Measurements from ENCODE around the gene NRN1. TPM values are rescaled to one million over a fixed set of nuclear protein-coding genes. Genes with fewer than 3 reads are reported as not detected.

Gene NRN1
- total and polyA plus RNA-seq, 10 of the 15 experiments (the other 5 are each of a cell fraction or from before 2014, with no cell fraction given), result 0.13 to 22.6 (median 0.23) TPM; not detected in 1

DNA sequence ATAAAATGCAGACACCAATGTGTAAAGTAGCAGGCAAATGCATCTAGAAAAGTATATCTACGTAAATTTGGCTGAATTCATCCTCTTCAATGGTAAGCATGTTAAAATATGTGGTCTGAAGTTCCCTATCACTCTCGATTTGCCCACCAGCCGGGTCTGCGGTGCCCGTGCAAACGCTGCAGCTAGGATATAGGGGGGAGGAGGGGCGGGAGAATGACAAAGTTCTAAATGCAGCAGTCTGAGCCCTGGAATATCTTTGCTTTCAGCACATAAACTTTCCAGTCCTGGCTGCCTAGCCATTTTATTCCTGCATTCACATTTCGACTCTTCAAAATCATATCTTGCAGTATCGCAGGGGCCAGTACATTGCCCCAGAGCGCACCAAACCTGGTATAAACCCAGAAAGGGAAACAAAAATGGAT lies 708 bp downstream of the NRN1 start:
- no peak for DNase-seq (ENCODE audit: low read depth, low spot score)
- TF ChIP-seq CREB1 (IDR thresholded peaks at IDR 0.05; ENCODE audit: low read depth), result no peak
- no peak for TF ChIP-seq POLR2A (IDR thresholded peaks at IDR 0.05; ENCODE audit: low read depth, low read length)
- ChIA-PET RAD21 (ENCODE audit: unreplicated experiment) (interaction anchor here (0.6 kb wide), 1 partner anchor 35 kb away, joined by 3 read pairs; no protein-coding TSS in a partner anchor), CTCF (interaction anchor here (1.9 kb wide), 1 partner anchor 8 kb away, joined by 6 read pairs; no protein-coding TSS in a partner anchor), POLR2A (no interaction called here), SMC1A (ENCODE audit: uncharacterized antibody, unreplicated experiment) (no interaction called here)
- no peaks in the 10 kb centered on the region for H3K79me2 ChIP-seq (ENCODE audit: control insufficient read depth, insufficient read depth, low read length)
- ATAC-seq, result no peak
- intact Hi-C loops (cut with micrococcal nuclease; ENCODE audit: unreplicated experiment) (loop anchor here (2.0 kb wide), 1 partner anchor 535 kb away; no protein-coding TSS in a partner anchor), in situ Hi-C loops (cut with MboI) (no loop called here)
- peaks cover 15% of the 10 kb centered on the region; the same call in 2 of the 3 replicates for H3K9me3 ChIP-seq (replicated peaks; ENCODE audit: control insufficient read depth, insufficient read depth, low read length)
- no peak overlapping the region for H2AFZ ChIP-seq (ENCODE audit: control insufficient read depth, low read depth, low read length)
- no TSS peak for BruUV-seq (replicated peaks)
- no peak overlapping the region for H3K27ac ChIP-seq (ENCODE audit: control insufficient read depth, insufficient read depth)
- H3K27me3 ChIP-seq (replicated peaks in 1 of 2; ENCODE audit: control insufficient read depth in 2 of 2, insufficient read depth in 2 of 2, low read length in 1 of 2), result peaks cover 25 to 54% of the 10 kb centered on the region in 2 experiments
- no peak overlapping the region; the same call in 1 of the 2 replicates for H3K4me2 ChIP-seq (ENCODE audit: control insufficient read depth, insufficient read depth)
- no peak for FAIRE-seq
- peak overlapping the region; percentile 20; the same call in 1 of the 2 replicates for H3K4me3 ChIP-seq
- H3K4me1 ChIP-seq (ENCODE audit: control insufficient read depth, insufficient read depth, low read length), result peaks cover 9% of the 10 kb centered on the region
- WGBS (ENCODE audit: insufficient coverage, insufficient replicate concordance, low lambda C conversion rate, missing lambda C conversion rate), result 34% methylated on average over 10 of the region's 10 CpGs
- H3K36me3 ChIP-seq (ENCODE audit: control insufficient read depth in 2 of 2, insufficient read depth in 2 of 2, low read length in 1 of 2), result no peaks in the 10 kb centered on the region
- no peak overlapping the region for H3K9ac ChIP-seq (ENCODE audit: control insufficient read depth, insufficient read depth, low read length)
- no peaks in the 10 kb centered on the region for H4K20me1 ChIP-seq (ENCODE audit: control insufficient read depth, insufficient read depth)

DNA sequence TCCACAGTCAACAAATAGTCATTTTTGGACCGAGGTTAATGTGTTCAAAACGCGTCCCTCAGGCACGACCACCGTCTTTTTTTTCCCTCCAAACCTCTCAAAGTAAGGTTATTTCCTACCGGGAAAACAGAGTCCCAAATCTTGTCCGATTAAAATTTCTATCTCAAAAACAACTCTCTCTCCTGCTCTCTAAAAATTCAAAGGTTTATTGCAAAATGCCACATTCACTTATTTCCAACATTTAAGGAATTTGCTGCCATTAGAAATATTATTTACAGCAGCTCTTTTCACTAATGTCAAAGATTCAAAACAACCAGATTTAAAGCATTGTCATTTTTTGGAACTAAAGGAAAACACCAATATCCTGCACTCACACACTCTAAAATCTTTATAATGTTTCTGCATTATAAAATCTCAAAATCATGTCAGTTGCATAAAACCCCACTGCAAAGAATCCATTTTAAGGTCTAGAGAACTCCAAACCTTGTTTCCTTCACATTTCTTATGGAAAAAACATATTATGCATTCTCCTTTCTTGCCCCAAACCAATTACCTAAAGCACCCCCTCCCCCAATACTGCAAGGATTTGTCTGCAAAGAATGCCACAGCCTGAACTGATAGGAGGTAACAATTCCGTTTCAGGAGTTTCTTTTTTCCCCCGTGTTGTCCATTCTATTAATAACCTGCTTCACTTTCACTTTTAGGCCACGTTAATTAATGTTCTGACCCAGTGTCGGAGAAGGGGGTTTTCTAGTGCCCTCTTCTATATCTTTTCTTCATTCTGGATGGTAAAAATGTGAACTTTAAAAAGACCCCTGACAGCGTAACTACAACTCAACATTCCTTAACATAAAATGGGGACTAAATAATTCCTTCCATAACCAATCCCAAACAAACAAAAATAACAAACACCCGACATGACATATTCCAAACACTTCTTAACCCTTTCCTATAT lies 1.4 kb downstream of the NRN1 start:
- ChIA-PET SMC1A (ENCODE audit: uncharacterized antibody, unreplicated experiment) (no interaction called here), CTCF (no interaction called here), RAD21 (ENCODE audit: unreplicated experiment) (interaction anchor here (0.6 kb wide), 1 partner anchor 36 kb away, joined by 3 read pairs; no protein-coding TSS in a partner anchor), POLR2A (interaction anchor here (0.6 kb wide), 1 partner anchor 1255 kb away, joined by 3 read pairs; no protein-coding TSS in a partner anchor)
- Histone ChIP-seq H3K4me1 (ENCODE audit: control insufficient read depth, insufficient read depth, low read length) (peaks cover 9% of the 10 kb centered on the region), H3K9ac (ENCODE audit: control insufficient read depth, insufficient read depth, low read length) (no peak overlapping the region), H3K27me3 (replicated peaks in 1 of 2; ENCODE audit: control insufficient read depth in 2 of 2, insufficient read depth in 2 of 2, low read length in 1 of 2) (peaks cover 25 to 56% of the 10 kb centered on the region in 2 experiments), H3K4me3 (no peak overlapping the region), H3K36me3 (ENCODE audit: control insufficient read depth in 2 of 2, insufficient read depth in 2 of 2, low read length in 1 of 2) (no peaks in the 10 kb centered on the region), H4K20me1 (ENCODE audit: control insufficient read depth, insufficient read depth) (no peaks in the 10 kb centered on the region), H3K27ac (ENCODE audit: control insufficient read depth, insufficient read depth) (no peak overlapping the region), H3K79me2 (ENCODE audit: control insufficient read depth, insufficient read depth, low read length) (no peaks in the 10 kb centered on the region), H2AFZ (ENCODE audit: control insufficient read depth, low read depth, low read length) (no peak overlapping the region), H3K9me3 (replicated peaks; ENCODE audit: control insufficient read depth, insufficient read depth, low read length) (peaks cover 17% of the 10 kb centered on the region; the same call in 2 of the 3 replicates), H3K4me2 (ENCODE audit: control insufficient read depth, insufficient read depth) (no peak overlapping the region)
- in situ Hi-C loops (cut with MboI), result no loop called here
- DNase-seq (ENCODE audit: low read depth, low spot score), result no peak
- no TSS peak for BruUV-seq (replicated peaks)
- no peak for FAIRE-seq
- ATAC-seq, result no peak
- TF ChIP-seq TCF7 (IDR thresholded peaks at IDR 0.05; ENCODE audit: borderline replicate concordance) (no peak), STAT1 (conservative IDR thresholded peaks at IDR 0.05) (no peak), BMI1 (IDR thresholded peaks at IDR 0.05; ENCODE audit: borderline replicate concordance) (peak; percentile 16; the same call in 1 of the 2 replicates)
- 12% methylated on average over 13 of the region's 13 CpGs for WGBS (ENCODE audit: insufficient coverage, insufficient replicate concordance, low lambda C conversion rate, missing lambda C conversion rate)
- intact Hi-C loops (cut with micrococcal nuclease; ENCODE audit: unreplicated experiment), result loop anchor here (2.0 kb wide), 1 partner anchor 535 kb away; no protein-coding TSS in a partner anchor
